PFSK-1 (cell line): Measurements from ENCODE around the gene LCN6.

Experiments
- POLR2AphosphoS5 ChIP-seq: IDR thresholded peaks from 2 replicates; pipeline ENCODE4 v1.6.1; 2012; ENCODE audit warnings: low read depth, mild to moderate bottlenecking, control low read depth, low read length, moderate library complexity
- SIN3A ChIP-seq: IDR thresholded peaks from 2 replicates; pipeline ENCODE4 v1.6.1; 2012; ENCODE audit warnings: mild to moderate bottlenecking, low read length, moderate library complexity, borderline replicate concordance; ENCODE audit not compliant: insufficient read depth
- TAF1 ChIP-seq: IDR thresholded peaks from 2 replicates; pipeline ENCODE4 v1.6.1; 2012; ENCODE audit warnings: low read length, control low read depth, borderline replicate concordance; ENCODE audit not compliant: insufficient read depth
- TF ChIP-seq, protein P1 (sequence below), 2 experiments: IDR thresholded peaks; 2 replicates each; pipeline versions ENCODE4 v1.6.1 to v1.8.0; 2011 to 2012; ENCODE audit warnings: low read depth in 2 of 2, low read length in 2 of 2, control low read depth in 1 of 2, inconsistent platforms in 1 of 2, mild to moderate bottlenecking in 1 of 2, moderate library complexity in 1 of 2; ENCODE audit not compliant: insufficient read depth in 1 of 2

DNA sequence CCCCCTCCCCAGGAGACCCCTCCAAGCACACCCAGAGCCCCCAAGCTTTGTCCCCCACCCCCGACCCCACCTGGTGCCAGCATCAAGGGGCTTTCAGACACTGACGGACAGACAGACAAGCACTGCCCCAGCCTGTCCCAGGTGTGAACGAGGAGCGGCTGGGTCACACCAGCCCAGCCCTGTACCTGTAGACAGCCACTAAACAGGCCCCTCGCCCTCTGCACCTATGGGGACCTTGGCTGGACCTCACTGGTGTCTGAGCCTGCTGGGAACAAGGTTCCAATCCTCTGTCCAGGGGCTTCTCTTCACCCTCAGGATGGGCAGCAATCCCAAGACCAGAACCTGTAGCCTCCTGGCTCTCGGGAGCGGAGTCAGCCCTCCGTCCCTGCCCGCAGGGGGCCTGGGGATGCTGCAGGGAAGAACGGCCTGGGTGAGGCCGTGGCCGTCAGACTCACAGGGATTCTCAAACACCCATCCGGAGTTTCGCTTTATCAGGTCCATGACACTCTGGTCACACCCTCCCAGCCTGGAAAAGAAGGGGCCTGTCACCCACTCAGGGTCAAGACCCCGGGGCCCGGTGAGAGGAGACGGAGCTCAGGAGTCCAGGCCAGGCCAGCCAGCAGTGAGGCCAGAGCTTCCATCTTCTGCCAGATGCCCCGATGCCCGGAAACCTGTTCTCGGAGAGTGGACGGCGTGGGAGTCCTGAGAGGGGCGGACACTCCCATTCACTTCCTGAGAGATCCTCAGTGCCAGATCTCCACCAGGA, 2.8 kb downstream of the LCN6 start:
- TF ChIP-seq POLR2AphosphoS5 (no peak), SIN3A (no peak), TAF1 (no peak)
- TF ChIP-seq, protein P1, sequence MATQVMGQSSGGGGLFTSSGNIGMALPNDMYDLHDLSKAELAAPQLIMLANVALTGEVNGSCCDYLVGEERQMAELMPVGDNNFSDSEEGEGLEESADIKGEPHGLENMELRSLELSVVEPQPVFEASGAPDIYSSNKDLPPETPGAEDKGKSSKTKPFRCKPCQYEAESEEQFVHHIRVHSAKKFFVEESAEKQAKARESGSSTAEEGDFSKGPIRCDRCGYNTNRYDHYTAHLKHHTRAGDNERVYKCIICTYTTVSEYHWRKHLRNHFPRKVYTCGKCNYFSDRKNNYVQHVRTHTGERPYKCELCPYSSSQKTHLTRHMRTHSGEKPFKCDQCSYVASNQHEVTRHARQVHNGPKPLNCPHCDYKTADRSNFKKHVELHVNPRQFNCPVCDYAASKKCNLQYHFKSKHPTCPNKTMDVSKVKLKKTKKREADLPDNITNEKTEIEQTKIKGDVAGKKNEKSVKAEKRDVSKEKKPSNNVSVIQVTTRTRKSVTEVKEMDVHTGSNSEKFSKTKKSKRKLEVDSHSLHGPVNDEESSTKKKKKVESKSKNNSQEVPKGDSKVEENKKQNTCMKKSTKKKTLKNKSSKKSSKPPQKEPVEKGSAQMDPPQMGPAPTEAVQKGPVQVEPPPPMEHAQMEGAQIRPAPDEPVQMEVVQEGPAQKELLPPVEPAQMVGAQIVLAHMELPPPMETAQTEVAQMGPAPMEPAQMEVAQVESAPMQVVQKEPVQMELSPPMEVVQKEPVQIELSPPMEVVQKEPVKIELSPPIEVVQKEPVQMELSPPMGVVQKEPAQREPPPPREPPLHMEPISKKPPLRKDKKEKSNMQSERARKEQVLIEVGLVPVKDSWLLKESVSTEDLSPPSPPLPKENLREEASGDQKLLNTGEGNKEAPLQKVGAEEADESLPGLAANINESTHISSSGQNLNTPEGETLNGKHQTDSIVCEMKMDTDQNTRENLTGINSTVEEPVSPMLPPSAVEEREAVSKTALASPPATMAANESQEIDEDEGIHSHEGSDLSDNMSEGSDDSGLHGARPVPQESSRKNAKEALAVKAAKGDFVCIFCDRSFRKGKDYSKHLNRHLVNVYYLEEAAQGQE (IDR thresholded peaks at IDR 0.05; ENCODE audit: insufficient read depth in 1 of 2, low read depth in 2 of 2, low read length in 2 of 2): no peak
